Adipocyte (in vitro differentiated cells): Measurements from ENCODE around the gene ARHGAP6.
A peak's percentile ranks its signal among the peaks of the same experiment; 100 is the strongest.

Source experiments
- DNase-seq: peaks from one replicate; pipeline ENCODE4 v3.0.0-alpha.2; 2015; ENCODE audit warnings: low read depth
- H3K27me3 ChIP-seq: replicated peaks from 2 replicates; pipeline ENCODE4 v1.7.0; 2013; ENCODE audit warnings: mild to moderate bottlenecking, low read length, moderate library complexity; ENCODE audit not compliant: control insufficient read depth, insufficient read depth
- H3K36me3 ChIP-seq: 2 replicates; pipeline ENCODE4 v1.7.0; 2013; ENCODE audit warnings: low read length, mild to moderate bottlenecking, moderate library complexity; ENCODE audit not compliant: control insufficient read depth, insufficient read depth, severe bottlenecking
- H3K4me1 ChIP-seq: 2 replicates; pipeline ENCODE4 v1.7.0; 2013; ENCODE audit warnings: mild to moderate bottlenecking, low read length, moderate library complexity; ENCODE audit not compliant: control insufficient read depth, insufficient read depth
- H3K4me3 ChIP-seq: 2 replicates; pipeline ENCODE4 v1.7.0; 2013; ENCODE audit warnings: mild to moderate bottlenecking, low read length, moderate library complexity
- H3K9ac ChIP-seq: 2 replicates; pipeline ENCODE4 v1.7.0; 2013; ENCODE audit warnings: mild to moderate bottlenecking, low read length, moderate library complexity
- H3K9me3 ChIP-seq: 2 replicates; pipeline ENCODE4 v1.7.0; 2013; ENCODE audit warnings: mild to moderate bottlenecking, low read length, moderate library complexity; ENCODE audit not compliant: control insufficient read depth

Gene ARHGAP6

GRCh38 chrX:11159149-11159548 lies 506.6 kb downstream of the ARHGAP6 start:
- H3K9me3 ChIP-seq = no peaks in the 10 kb centered on the region

DNA sequence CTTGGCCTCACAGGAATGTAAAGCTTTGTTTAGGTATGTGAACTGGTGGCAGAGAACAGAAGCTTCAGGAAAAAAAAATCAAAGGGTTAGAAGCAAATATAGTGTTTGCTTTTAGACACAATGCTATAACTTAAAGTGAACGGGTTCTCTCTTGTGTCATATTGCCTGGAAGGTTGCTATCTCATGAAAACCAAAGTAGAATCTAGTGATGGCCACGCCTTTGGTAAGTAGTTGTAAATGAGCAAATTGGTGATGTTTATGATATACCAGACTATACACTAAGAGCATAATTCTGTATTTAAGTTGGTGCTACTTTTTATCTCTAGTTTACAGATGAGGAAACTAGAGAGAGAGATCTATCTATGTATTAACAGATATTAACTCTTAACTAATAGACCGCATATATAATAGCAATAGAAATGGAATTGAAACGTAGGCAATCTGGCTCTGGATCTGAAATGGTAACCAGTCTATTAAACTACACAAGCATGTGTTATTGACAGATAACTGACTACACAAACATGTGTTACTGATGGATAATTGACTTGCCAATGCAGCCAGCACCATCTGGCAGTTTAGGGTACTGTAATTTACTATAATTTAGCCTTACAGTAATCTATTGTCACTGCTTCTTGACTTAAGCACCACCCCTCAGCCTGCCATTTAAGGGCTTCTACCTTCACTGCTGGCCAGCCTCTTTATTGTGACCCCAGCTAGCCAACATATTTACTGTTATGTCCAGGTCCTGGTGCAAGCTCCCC lies 513.7 kb downstream of the ARHGAP6 start:
- DNase-seq = peak; percentile 39
- no peak overlapping the region for H3K4me3 ChIP-seq
- no peaks in the 10 kb centered on the region for H3K27me3 ChIP-seq
- no peaks in the 10 kb centered on the region for H3K4me1 ChIP-seq
- H3K9ac ChIP-seq = no peak overlapping the region
- no peaks in the 10 kb centered on the region for H3K9me3 ChIP-seq
- peaks cover 7% of the 10 kb centered on the region for H3K36me3 ChIP-seq

More at GRCh38 chrX:11159149-11159548, 506.6 kb downstream of the ARHGAP6 start:
- DNase-seq = no peak
- H3K36me3 ChIP-seq = peaks cover 5% of the 10 kb centered on the region
- H3K4me1 ChIP-seq = no peaks in the 10 kb centered on the region
- H3K4me3 ChIP-seq = no peak overlapping the region
- H3K27me3 ChIP-seq = no peaks in the 10 kb centered on the region
- H3K9ac ChIP-seq = no peak overlapping the region

- peaks cover under 1% of the 10 kb centered on the region for H3K27me3 ChIP-seq
- no peaks in the 10 kb centered on the region for H3K9me3 ChIP-seq
- no peaks in the 10 kb centered on the region for H3K4me1 ChIP-seq
- no peak overlapping the region for H3K9ac ChIP-seq
- H3K4me3 ChIP-seq = no peak overlapping the region
- no peaks in the 10 kb centered on the region for H3K36me3 ChIP-seq
- no peak for DNase-seq
Observed at GRCh38 chrX:11148401-11148800, 517.3 kb downstream of the ARHGAP6 start.

DNA sequence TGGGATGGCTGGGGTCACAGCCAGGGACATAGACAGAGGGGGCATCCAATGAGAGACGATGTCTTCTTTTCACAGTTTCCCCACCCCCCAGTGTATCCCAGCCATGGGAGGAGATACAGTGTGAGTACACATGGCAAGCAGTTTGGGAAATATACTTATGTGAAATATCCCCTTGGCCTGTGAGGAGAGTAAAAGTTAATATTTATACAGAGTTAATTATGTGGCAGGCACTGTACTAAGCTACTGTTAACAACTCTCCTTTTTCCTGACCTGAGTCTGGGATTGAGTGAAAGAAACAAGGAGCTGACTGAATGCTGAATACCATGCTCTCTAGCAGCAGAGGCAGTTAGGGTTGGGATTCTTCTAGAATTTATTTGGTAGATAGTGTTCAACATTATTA lies 519.3 kb downstream of the ARHGAP6 start:
- Histone ChIP-seq H3K9me3 (no peaks in the 10 kb centered on the region), H3K4me3 (no peak overlapping the region), H3K4me1 (no peaks in the 10 kb centered on the region), H3K9ac (no peak overlapping the region), H3K36me3 (no peaks in the 10 kb centered on the region), H3K27me3 (peaks cover 11% of the 10 kb centered on the region)
- no peak for DNase-seq

- peak overlapping the region; percentile 7 for H3K9ac ChIP-seq
- peaks cover 11% of the 10 kb centered on the region for H3K27me3 ChIP-seq
- no peaks in the 10 kb centered on the region for H3K36me3 ChIP-seq
- peak; percentile 89 for DNase-seq
- H3K4me1 ChIP-seq = no peaks in the 10 kb centered on the region
- no peak overlapping the region for H3K4me3 ChIP-seq
- no peaks in the 10 kb centered on the region for H3K9me3 ChIP-seq
Observed at GRCh38 chrX:11143931-11144678, 521.6 kb downstream of the ARHGAP6 start.

- Histone ChIP-seq H3K36me3 (no peaks in the 10 kb centered on the region), H3K9ac (peak overlapping the region; percentile 62), H3K9me3 (no peaks in the 10 kb centered on the region), H3K27me3 (peaks cover 11% of the 10 kb centered on the region), H3K4me1 (peaks cover 23% of the 10 kb centered on the region), H3K4me3 (no peak overlapping the region)
- DNase-seq = no peak
Observed at GRCh38 chrX:11138498-11139390, 527.0 kb downstream of the ARHGAP6 start.

DNA sequence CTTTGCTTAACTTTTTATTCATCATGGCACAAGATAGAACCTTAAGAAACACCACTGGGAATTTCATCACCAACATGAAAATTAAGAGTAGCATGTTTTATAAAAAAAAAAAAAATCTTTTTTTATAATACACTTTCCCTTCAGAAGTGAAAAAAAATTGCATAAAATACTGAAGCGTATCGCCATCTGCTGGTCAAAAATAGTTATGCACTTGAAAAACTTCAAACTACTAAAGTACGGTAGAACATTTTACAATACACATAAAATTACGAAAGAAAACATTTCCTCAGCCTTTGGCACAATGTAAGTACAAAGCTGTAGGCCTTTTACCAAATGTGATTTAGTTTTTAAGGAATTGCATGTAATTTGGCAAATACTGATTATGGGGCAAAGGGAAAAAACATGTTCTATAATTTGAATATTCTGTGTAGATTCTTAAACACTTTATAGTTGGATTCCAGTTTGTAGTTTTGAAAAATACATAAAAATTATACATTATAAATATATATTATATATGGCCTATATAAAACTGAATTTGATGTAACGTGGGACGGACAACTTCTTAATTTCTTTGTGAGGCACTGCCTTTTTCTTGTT lies 528.1 kb downstream of the ARHGAP6 start:
- DNase-seq = peak; percentile 90
- no peaks in the 10 kb centered on the region for H3K9me3 ChIP-seq
- no peak overlapping the region for H3K4me3 ChIP-seq
- H3K36me3 ChIP-seq = no peaks in the 10 kb centered on the region
- peaks cover 6% of the 10 kb centered on the region for H3K27me3 ChIP-seq
- peaks cover 23% of the 10 kb centered on the region for H3K4me1 ChIP-seq
- peak overlapping the region; percentile 62 for H3K9ac ChIP-seq

DNA sequence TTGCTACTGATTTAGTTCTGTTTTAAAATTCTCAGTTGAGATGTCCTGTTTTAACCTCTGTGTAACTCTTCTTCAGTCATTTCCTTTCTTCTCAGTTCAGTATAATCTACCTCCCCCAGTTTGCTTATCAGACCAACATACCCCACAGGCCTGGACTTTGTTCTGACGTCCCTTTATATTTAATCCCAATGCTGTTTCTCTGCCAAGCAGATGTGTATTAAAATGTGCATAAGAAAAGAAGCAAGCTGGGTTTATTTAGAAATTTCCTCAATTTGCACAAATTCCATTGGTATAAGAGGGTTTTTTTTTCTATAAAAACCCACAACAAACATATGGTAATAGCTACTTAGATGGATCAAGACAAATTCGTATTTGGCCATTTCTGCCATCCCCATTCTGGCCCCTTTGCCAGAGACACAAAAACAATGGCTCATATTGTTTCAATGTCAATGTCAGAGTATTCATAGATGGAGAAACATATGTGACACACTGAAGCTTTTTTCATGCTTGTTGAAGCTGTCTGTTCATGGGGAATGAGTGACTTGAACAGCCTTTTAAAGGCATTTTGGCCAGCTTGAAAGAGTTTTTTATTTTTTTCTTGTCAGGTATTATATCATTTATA lies 530.0 kb downstream of the ARHGAP6 start:
- Histone ChIP-seq H3K27me3 (no peaks in the 10 kb centered on the region), H3K4me3 (no peak overlapping the region), H3K9ac (no peak overlapping the region), H3K36me3 (no peaks in the 10 kb centered on the region), H3K4me1 (peaks cover 23% of the 10 kb centered on the region), H3K9me3 (no peaks in the 10 kb centered on the region)
- no peak for DNase-seq

GRCh38 chrX:11131146-11131545 lies 534.6 kb downstream of the ARHGAP6 start:
- DNase-seq = no peak
- no peaks in the 10 kb centered on the region for H3K27me3 ChIP-seq

DNA sequence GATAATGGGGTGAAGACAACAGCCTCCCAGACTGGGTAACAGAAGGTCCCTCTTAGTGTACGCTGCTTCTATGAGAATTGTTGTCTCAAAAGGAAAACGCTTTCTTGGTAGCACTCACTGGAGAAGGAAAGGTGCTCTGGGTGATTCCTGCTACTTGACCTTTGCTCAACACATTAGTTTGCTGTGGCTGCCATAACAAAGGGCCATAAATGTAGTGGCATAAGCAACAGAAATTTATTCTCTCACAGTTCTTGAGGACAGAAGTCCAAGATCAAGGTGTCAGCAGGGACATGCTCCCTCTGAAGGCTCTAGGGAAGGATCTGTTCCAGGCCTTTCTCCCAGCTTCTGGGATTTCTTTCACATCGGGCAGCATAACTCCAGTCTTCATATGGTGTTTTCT lies 535.6 kb downstream of the ARHGAP6 start:
- Histone ChIP-seq H3K36me3 (no peaks in the 10 kb centered on the region), H3K27me3 (no peaks in the 10 kb centered on the region), H3K4me3 (no peak overlapping the region), H3K4me1 (peaks cover 2% of the 10 kb centered on the region), H3K9ac (no peak overlapping the region), H3K9me3 (no peaks in the 10 kb centered on the region)
- DNase-seq = no peak

More at GRCh38 chrX:11131146-11131545, 534.6 kb downstream of the ARHGAP6 start:
- Histone ChIP-seq H3K4me1 (peaks cover 5% of the 10 kb centered on the region), H3K9ac (no peak overlapping the region), H3K4me3 (no peak overlapping the region), H3K36me3 (no peaks in the 10 kb centered on the region), H3K9me3 (no peaks in the 10 kb centered on the region)
